ENCODE results near the gene SVOP. TPM values are rescaled to one million over a fixed set of nuclear protein-coding genes. Genes with fewer than 3 reads are reported as not detected.
"Not testable (repeated sequence)": the region's sequence is repeated elsewhere in the genome, so short reads cannot be mapped to it uniquely, and the experiment has no call there.

Gene SVOP
- total and polyA plus RNA-seq, 2 of the 4 experiments (the other 2 are of a cell fraction): not detected

GRCh38 chr12:109054520-109054919 lies 33.7 kb upstream of the SVOP start:
- intact Hi-C loops (cut with micrococcal nuclease): no loop called here
- no peak for ATAC-seq (ENCODE audit: low read depth)
- H4K5ac ChIP-seq (ENCODE audit: low read depth, low read length): no peak overlapping the region
- peaks cover 4% of the 10 kb centered on the region for H3K36me3 ChIP-seq (ENCODE audit: control insufficient read depth, insufficient read depth, low read length)
- 0 out of 2 replicates have a peak, but pooled peaks cover 4% of the 10 kb centered on the region for H3K4me1 ChIP-seq (ENCODE audit: control insufficient read depth, insufficient read depth, low read length)
- no peak overlapping the region for H3K56ac ChIP-seq (ENCODE audit: extremely low read depth, insufficient read depth, low read length)
- no peak overlapping the region for H2AK5ac ChIP-seq (ENCODE audit: low read depth, low read length)
- no peaks in the 10 kb centered on the region for H3K9me3 ChIP-seq (ENCODE audit: control insufficient read depth, insufficient read depth, low read length)
- H3K18ac ChIP-seq (ENCODE audit: low read depth, low read length): no peak overlapping the region
- H3K9me1 ChIP-seq (ENCODE audit: insufficient read depth, low read length): peaks cover 5% of the 10 kb centered on the region
- H3K27ac ChIP-seq (ENCODE audit: insufficient read depth, low read length): no peak overlapping the region
- no peak overlapping the region for H3K23ac ChIP-seq (ENCODE audit: low read depth, low read length)
- H3K4ac ChIP-seq (ENCODE audit: low read depth, low read length): no peak overlapping the region
- no peak overlapping the region for H3K9ac ChIP-seq (ENCODE audit: low read depth, low read length)
- dilution Hi-C loops (cut with HindIII; ENCODE audit: low sequenced_read_pairs, unreplicated experiment): no loop called here
- H4K91ac ChIP-seq (ENCODE audit: insufficient read depth, low read depth, low read length): no peak overlapping the region
- no peak overlapping the region for H2AK9ac ChIP-seq (replicated peaks; ENCODE audit: low read depth, low read length, poor library complexity)
- no peak overlapping the region for H3K4me2 ChIP-seq (ENCODE audit: low read depth, low read length)
- ChIA-PET POLR2A (ENCODE audit: unreplicated experiment) (interaction anchor here (0.6 kb wide), 1 partner anchor 21 kb away, joined by 3 read pairs; no protein-coding TSS in a partner anchor), CTCF (interaction anchor here (0.7 kb wide), 1 partner anchor 13 kb away, joined by 4 read pairs; no protein-coding TSS in a partner anchor)
- H3K4me3 ChIP-seq (ENCODE audit: insufficient read depth, low read depth, low read length): no peak overlapping the region
- H2BK20ac ChIP-seq (ENCODE audit: low read depth, low read length): no peak overlapping the region
- H2AFZ ChIP-seq (replicated peaks; ENCODE audit: low read length, poor library complexity): no peak overlapping the region
- no peak overlapping the region for H2BK120ac ChIP-seq (ENCODE audit: low read depth, low read length)
- H4K8ac ChIP-seq (ENCODE audit: low read depth in 2 of 2, low read length in 2 of 2): no peak overlapping the region
- no peaks in the 10 kb centered on the region for H4K20me1 ChIP-seq (ENCODE audit: insufficient read depth, low read length)
- TF ChIP-seq CTCF (conservative IDR thresholded peaks at IDR 0.05; ENCODE audit: low read depth, low read length) (no peak), BHLHE40 (IDR thresholded peaks at IDR 0.05; ENCODE audit: low read depth, low read length) (no peak)
- no peak for DNase-seq
- H2BK5ac ChIP-seq (ENCODE audit: low read depth, low read length, poor library complexity, severe bottlenecking): no peak overlapping the region
- no peak overlapping the region for H2BK15ac ChIP-seq (ENCODE audit: low read depth, low read length)
- H3K14ac ChIP-seq (replicated peaks; ENCODE audit: low read depth, low read length): no peak overlapping the region
- no peaks in the 10 kb centered on the region for H3K27me3 ChIP-seq (ENCODE audit: control insufficient read depth, insufficient read depth, low read length)
- in situ Hi-C loops (cut with MboI; ENCODE audit: low sequenced_read_pairs): no loop called here
- H3K79me1 ChIP-seq (ENCODE audit: low read depth in 1 of 2, low read length in 2 of 2): peaks cover 11 to 15% of the 10 kb centered on the region in 2 experiments; a peak in 3 of 4 replicates
- BruUV-seq (replicated peaks): no TSS peak

GRCh38 chr12:109054124-109054513 lies 33.3 kb upstream of the SVOP start:
- H3K36me3 ChIP-seq (ENCODE audit: control insufficient read depth, insufficient read depth, low read length); H3K14ac ChIP-seq (replicated peaks; ENCODE audit: low read depth, low read length); H2AK9ac ChIP-seq (replicated peaks; ENCODE audit: low read depth, low read length, poor library complexity); H3K56ac ChIP-seq (ENCODE audit: extremely low read depth, insufficient read depth, low read length); H3K4ac ChIP-seq (ENCODE audit: low read depth, low read length); H4K20me1 ChIP-seq (ENCODE audit: insufficient read depth, low read length); H2BK20ac ChIP-seq (ENCODE audit: low read depth, low read length); H3K4me2 ChIP-seq (ENCODE audit: low read depth, low read length); H3K9ac ChIP-seq (ENCODE audit: low read depth, low read length); H2BK120ac ChIP-seq (ENCODE audit: low read depth, low read length); H3K18ac ChIP-seq (ENCODE audit: low read depth, low read length); H3K4me3 ChIP-seq (ENCODE audit: insufficient read depth, low read depth, low read length); H4K8ac ChIP-seq (ENCODE audit: low read depth in 2 of 2, low read length in 2 of 2); DNase-seq; H3K4me1 ChIP-seq (ENCODE audit: control insufficient read depth, insufficient read depth, low read length); CTCF ChIA-PET; H2AFZ ChIP-seq (replicated peaks; ENCODE audit: low read length, poor library complexity); H2BK15ac ChIP-seq (ENCODE audit: low read depth, low read length); POLR2A ChIA-PET (ENCODE audit: unreplicated experiment); H3K27me3 ChIP-seq (ENCODE audit: control insufficient read depth, insufficient read depth, low read length); H4K5ac ChIP-seq (ENCODE audit: low read depth, low read length); H3K9me3 ChIP-seq (ENCODE audit: control insufficient read depth, insufficient read depth, low read length); ATAC-seq (ENCODE audit: low read depth); in situ Hi-C loops (cut with MboI; ENCODE audit: low sequenced_read_pairs); H4K91ac ChIP-seq (ENCODE audit: insufficient read depth, low read depth, low read length); H3K9me1 ChIP-seq (ENCODE audit: insufficient read depth, low read length); intact Hi-C loops (cut with micrococcal nuclease); H3K27ac ChIP-seq (ENCODE audit: insufficient read depth, low read length); dilution Hi-C loops (cut with HindIII; ENCODE audit: low sequenced_read_pairs, unreplicated experiment); H2AK5ac ChIP-seq (ENCODE audit: low read depth, low read length); H3K23ac ChIP-seq (ENCODE audit: low read depth, low read length); H2BK5ac ChIP-seq (ENCODE audit: low read depth, low read length, poor library complexity, severe bottlenecking); BruUV-seq (replicated peaks): not testable (repeated sequence)
- no CpG with 5 or more reads among the region's 4 CpGs for WGBS, 2 experiments (ENCODE audit: extremely low coverage in 2 of 2, insufficient read length in 1 of 2)
- H3K79me1 ChIP-seq (ENCODE audit: low read depth in 1 of 2, low read length in 2 of 2): peaks cover 11 to 15% of the 10 kb centered on the region in 2 experiments; a peak in 3 of 4 replicates
